Endothelial cell of umbilical vein (primary cell): ENCODE data around the gene ANKDD1A.

Source experiments
- CTCF ChIP-seq, 2 donors: IDR thresholded peaks; 1 replicate in 1 of 2; 2 replicates in 1 of 2; pipeline ENCODE4 v1.5.1; 2011; ENCODE audit warnings: low read length in 2 of 2, mild to moderate bottlenecking in 2 of 2, moderate library complexity in 2 of 2, control low read depth in 1 of 2, inconsistent platforms in 1 of 2, low read depth in 1 of 2; ENCODE audit not compliant: insufficient read depth in 1 of 2; ENCODE audit errors: extremely low read depth in 1 of 2
- EZH2 ChIP-seq: IDR thresholded peaks from 2 replicates; pipeline ENCODE4 v1.6.1; 2012; ENCODE audit warnings: borderline replicate concordance, low read depth, mild to moderate bottlenecking, moderate library complexity, low read length, inconsistent platforms; ENCODE audit not compliant: severe bottlenecking
- POLR2A ChIP-seq: IDR thresholded peaks from 2 replicates; pipeline ENCODE4 v1.6.1; 2012; ENCODE audit warnings: low read depth, mild to moderate bottlenecking, control low read depth, low read length
- POLR2AphosphoS5 ChIP-seq: IDR thresholded peaks from 2 replicates; pipeline ENCODE4 v1.6.1; 2012; ENCODE audit warnings: low read depth, mild to moderate bottlenecking, control low read depth, low read length, moderate library complexity; ENCODE audit not compliant: insufficient read depth

- TF ChIP-seq CTCF (IDR thresholded peaks at IDR 0.05; ENCODE audit: extremely low read depth in 1 of 2, insufficient read depth in 1 of 2, low read depth in 1 of 2, low read length in 2 of 2) = no peak
- no peak for TF ChIP-seq POLR2AphosphoS5
- no peak for TF ChIP-seq EZH2
- no peak for TF ChIP-seq POLR2A
Measured at GRCh38 chr15:64905941-64906340, 5.8 kb upstream of the ANKDD1A start.
